NCI-H748 (cell line): ENCODE data around the gene MCCC2.
"Not testable (repeated sequence)": the region's sequence is repeated elsewhere in the genome, so short reads cannot be mapped to it uniquely, and the experiment has no call there.

ENCODE experiments used
- DNase-seq: peaks from one replicate; lab custom pipeline; 2025; ENCODE audit not compliant: unreplicated experiment; lab: John Stamatoyannopoulos, UW

The MCCC2 gene

DNA sequence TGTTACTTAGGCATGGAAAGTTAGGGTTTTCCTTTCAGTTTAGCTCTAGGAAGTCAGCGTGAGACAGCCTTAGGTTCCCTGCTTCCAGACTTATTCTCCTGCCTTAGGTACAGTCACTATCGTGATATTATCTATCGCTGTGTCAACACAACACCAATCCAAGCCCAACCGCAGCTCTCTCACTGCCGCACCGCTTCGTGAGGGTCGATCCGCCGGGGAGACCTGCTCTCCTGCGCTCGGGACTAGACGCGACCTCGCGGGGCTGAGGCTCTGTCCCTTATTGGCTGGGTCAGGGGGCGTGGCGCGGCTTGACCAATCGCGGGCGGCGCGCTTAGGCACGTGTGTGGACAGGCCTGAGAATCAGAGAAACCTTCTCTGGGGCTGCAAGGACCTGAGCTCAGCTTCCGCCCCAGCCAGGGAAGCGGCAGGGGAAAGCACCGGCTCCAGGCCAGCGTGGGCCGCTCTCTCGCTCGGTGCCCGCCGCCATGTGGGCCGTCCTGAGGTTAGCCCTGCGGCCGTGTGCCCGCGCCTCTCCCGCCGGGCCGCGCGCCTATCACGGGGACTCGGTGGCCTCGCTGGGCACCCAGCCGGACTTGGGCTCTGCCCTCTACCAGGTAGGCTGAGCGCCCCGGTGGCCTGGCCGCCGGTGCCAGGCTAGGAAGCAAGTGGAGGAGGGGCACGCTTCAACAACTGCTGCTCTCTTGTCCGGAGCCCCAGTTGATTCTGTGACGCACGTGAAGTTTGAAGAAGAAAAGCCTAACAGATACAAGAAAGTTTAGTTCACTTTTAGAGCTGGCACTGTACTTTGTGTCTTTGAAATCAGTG, at the start of gene MCCC2:
Gene MCCC2, plus strand, starts transcription at position 400 of the 825 bp plus-strand sequence. Its CDS starts 86 bp downstream, at position 486.
- DNase-seq, result peak; percentile 98

DNA sequence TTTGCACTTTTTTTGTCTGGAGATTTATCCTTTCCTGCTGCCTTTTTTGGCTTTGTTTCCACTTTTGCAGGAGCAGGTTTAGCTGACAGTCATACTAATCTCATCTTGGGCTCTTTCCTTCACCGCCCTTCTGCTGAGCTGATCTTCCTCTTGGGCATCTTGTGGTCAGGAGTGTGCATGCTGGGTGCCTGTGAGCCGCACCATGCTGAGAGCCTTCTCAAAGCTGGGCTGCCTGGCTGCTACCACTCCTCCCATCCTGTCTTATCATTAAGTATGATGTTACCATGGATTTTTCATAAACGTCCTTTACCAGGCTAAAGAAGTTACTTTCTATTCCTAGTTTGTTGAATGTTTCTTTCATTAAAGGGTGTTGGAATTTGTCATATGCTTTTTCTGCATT, 49.5 kb upstream of the MCCC2 start:
- no peak for DNase-seq

DNA sequence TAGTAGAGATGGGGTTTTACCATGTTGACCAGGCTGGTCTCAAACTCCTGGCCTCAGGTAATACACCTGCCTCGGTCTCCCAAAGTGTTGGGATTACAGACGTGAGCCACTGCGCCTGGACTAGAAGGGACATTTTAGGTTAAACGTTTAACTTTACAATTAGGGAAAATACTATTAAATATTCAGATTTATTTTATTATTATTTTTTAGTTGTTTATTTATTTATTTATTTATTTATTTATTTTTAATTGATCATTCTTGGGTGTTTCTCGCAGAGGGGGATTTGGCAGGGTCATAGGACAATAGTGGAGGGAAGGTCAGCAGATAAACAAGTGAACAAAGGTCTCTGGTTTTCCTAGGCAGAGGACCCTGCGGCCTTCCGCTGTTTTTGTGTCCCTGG, 36.3 kb upstream of the MCCC2 start:
- DNase-seq, result not testable (repeated sequence)

GRCh38 chr5:71551582-71551981, 35.6 kb upstream of the MCCC2 start:
- not testable (repeated sequence) for DNase-seq

GRCh38 chr5:71552026-71552749, 35.0 kb upstream of the MCCC2 start:
- DNase-seq, result not testable (repeated sequence)

DNA sequence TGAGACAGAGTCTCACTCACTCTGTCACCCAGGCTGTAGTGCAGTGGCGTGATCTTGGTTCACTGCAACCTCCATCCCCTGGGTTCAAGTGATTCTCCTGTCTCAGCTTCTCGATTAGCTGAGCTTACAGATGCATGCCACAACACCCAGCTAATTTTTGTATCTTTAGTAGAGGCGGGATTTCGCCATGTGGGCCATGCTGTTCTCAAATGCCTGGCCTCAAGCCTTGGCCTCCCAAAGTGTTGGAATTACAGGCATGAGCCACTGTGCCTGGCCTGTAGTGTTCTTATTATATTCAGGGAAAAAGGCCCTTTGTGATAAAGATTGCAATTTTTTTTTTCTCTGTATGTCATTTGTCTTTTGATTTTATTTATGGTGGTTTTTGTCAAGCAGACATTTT, 24.0 kb upstream of the MCCC2 start:
- DNase-seq, result no peak

GRCh38 chr5:71564895-71565294, 22.2 kb upstream of the MCCC2 start:
- no peak for DNase-seq

GRCh38 chr5:71569748-71570509, 17.2 kb upstream of the MCCC2 start:
- no peak for DNase-seq

DNA sequence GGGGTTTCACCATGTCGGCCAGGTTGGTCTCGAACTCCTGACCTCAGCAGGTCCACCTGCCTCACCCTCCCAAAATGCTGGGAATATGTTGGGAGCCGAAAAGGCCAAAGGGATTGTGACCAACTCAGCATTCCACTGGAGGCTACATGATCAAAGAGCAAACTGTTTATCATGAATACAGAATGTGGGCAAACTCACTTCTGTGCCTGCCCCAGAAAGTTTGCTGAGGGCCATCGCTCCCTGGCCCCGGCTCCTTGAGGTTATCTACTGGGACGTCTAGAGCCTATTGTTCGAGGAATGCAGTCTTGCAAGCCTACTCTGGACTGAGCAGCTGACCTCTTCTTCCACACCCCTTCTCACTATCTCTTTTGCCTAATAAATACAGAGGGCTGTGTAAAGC, 15.3 kb upstream of the MCCC2 start:
- DNase-seq, result not testable (repeated sequence)

- no peak for DNase-seq
Measured at GRCh38 chr5:71573591-71573990, 13.5 kb upstream of the MCCC2 start.

DNA sequence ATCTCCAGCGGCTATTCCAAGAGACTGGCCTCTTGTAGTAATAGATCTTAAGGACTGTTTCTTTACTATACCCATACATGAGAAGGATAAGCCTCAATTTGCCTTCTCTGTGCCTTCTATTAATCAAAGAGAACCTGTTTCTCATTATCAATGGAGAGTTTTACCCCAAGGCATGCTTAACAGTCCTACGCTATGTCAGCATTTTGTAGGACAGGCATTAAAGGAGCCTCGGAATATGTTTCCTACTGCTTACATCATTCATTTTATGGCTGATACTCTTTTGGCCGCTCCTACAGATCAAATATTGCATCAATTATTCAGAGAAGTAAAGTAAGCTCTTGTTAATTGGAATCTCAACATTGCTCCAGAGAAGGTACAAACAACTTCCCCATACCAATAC, 11.6 kb upstream of the MCCC2 start:
- not testable (repeated sequence) for DNase-seq

GRCh38 chr5:71576241-71576640, 10.9 kb upstream of the MCCC2 start:
- no peak for DNase-seq

DNA sequence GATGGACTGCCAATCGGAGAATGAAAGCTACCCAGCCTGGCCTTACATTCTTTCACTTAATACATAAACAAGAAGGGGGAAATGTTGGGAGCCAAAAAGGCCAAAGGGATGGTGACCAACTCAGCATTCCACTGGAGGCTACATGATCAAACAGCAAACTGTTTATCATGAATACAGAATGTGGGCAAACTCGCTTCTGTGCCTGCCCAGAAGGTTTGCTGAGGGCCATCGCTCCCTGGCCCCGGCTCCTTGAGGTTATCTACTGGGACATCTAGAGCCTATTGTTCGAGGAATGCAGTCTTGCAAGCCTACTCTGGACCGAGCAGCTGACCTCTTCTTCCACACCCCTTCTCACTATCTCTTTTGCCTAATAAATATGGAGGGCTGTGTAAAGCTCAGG, 9.3 kb upstream of the MCCC2 start:
- not testable (repeated sequence) for DNase-seq

DNA sequence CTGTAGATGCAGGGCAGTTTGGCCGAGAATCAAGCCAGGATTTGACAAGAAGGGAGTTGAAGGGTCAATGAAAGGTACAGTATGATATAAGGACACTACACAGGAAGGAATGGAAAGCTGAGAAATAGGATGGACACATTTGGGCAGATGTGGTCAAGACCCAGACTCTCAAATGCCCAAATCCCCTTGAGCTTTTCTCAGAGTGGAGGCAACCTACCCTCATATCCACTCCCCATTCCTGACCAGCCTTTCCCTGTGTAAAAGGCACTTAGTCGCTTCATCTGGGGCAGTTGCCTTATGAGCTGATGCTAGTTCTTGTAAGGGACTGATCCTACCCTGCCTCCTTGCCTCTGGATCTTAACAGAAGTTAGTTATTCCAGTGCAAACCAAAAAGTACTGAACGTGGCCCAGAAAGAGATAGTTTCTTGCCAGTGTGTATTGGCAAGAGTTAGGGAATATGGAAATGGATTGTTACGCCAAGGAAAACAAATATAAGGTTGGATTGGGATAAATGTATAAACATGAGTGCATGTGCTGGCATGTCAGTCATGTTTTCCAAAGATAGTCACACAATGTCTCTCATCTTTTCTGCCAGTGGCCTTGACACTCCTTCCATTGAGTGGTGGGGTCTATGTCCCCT, 4.1 kb upstream of the MCCC2 start:
- no peak for DNase-seq

DNA sequence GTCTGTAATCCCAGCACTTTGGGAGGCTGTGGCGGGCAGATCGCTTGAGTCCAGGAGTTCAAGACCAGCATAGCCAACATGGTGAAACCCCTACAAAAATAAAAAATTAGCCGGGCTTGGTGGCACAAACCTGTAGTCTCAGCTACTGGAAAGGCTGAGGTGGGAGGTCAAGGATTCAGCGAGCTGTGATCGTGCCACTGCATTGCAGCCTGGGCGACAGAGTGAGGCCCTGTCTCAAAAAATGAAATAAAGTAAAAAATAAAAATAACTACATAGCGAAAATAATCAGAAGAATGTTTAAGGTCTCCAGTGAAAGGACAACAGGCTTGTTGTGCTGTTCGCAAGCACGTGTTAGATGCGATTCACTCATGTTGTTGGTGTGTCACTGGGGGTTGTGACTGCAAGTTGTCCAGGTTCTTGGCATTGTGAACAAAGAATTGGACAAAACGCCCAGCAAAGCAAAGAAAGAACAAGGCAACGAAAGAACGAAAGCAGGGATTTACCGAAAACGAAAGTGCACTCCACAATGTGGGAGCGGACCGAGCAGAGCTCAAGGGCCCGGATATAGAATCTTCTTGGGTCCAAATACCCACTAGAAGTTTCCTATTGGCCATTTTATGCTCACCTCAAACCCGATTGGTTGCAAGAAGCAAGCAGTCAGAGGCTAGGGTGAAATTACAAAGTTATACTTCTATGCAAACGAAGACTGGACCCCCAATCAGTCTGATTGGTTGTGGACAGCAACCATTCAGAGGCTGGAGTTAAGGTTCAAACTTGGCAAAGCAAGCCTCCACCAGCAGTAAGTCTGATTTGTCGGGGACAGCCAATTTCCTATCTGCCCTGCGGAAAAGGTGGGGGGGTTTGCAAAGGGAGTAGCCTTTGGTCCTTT, 844 bp upstream of the MCCC2 start:
- DNase-seq, result peak; percentile 87

- no peak for DNase-seq
Measured at GRCh38 chr5:71587766-71588532, 809 bp downstream of the MCCC2 start.

- DNase-seq, result no peak
Measured at GRCh38 chr5:71588533-71588885, 1.4 kb downstream of the MCCC2 start.

DNA sequence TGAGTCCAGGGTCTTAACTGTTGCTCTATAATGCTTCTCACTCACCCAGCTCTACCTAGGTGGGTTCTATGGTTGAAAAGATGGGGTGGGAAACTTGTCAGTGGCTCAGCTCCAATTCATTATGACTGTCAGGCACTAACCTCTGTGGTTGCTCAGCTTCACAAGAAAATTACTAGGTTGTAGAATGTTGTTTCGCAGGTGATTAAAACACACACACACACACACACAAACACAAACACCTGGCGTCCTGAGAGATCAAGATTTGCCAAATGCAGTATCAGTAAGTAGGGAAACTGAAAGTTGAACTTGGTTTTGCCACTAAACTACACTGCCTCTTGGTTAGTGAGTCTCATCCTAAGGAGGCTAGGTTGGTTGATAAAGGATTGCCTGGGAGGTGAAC, 2.8 kb downstream of the MCCC2 start:
- DNase-seq, result no peak

DNA sequence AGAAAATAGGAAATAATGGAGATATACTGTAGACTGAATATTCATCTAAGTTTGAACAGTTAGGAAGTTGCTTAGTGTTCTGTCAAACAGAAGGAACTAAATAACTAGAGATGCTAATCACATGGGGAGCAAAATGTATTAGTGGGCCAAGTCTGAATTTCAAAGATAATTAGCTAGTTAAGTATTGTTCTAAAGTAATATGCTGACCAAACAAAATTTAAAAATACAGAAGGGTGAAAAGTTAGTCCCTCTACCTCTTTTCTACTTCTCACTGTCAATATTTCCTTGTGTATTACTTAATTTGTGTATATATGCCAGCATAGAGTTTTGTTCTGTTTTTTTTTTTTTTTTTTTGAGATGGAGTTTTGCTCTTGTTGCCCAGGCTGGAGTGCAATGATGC, 4.0 kb downstream of the MCCC2 start:
- DNase-seq, result no peak
